MCF 10A (cell line): ENCODE results near the gene PPM1H. TPM values are rescaled to one million over a fixed set of nuclear protein-coding genes. Genes with fewer than 3 reads are reported as not detected.
A peak's percentile ranks its signal among the peaks of the same experiment; 100 is the strongest.

Experiments
- BruUV-seq: library from RNA; stranded (reverse); fragments of 400-500 nt; replicated peaks from 2 replicates; lab custom pipeline; 2021; lab: Mats Ljungman, UMichigan
- CTCF ChIA-PET: fragments of 300-600 bp; sonication (Branson Sonifier 250); formaldehyde crosslinking; extraction: SDS; loops from one replicate; lab custom pipeline; 2021; ENCODE audit warnings: antibody characterized with exemption, inconsistent platforms; lab: Yijun Ruan, JAX
- POLR2A ChIA-PET: fragments of 300-600, 350-650 bp; sonication (Branson Sonifier 250); formaldehyde crosslinking; extraction: SDS; loops from one replicate; lab custom pipeline; 2020; ENCODE audit warnings: antibody characterized with exemption, inconsistent platforms; lab: Yijun Ruan, JAX
- DNase-seq: peaks from one replicate; pipeline ENCODE4 v3.0.0-alpha.2; 2018; ENCODE audit not compliant: unreplicated experiment
- H3K27ac Mint-ChIP-seq: one replicate; pipeline ENCODE4 v1.8.0; 2022; ENCODE audit warnings: mild to moderate bottlenecking, low read depth, mixed read lengths; ENCODE audit not compliant: unreplicated experiment
- H3K27me3 Mint-ChIP-seq: one replicate; pipeline ENCODE4 v1.8.0; 2022; ENCODE audit warnings: mixed read lengths; ENCODE audit not compliant: insufficient read depth, unreplicated experiment
- H3K36me3 Mint-ChIP-seq: one replicate; pipeline ENCODE4 v1.8.0; 2022; ENCODE audit warnings: mild to moderate bottlenecking, moderate library complexity, mixed read lengths; ENCODE audit not compliant: insufficient read depth, unreplicated experiment
- H3K4me1 Mint-ChIP-seq: one replicate; pipeline ENCODE4 v1.8.0; 2022; ENCODE audit warnings: mixed read lengths; ENCODE audit not compliant: insufficient read depth, unreplicated experiment
- H3K4me3 Mint-ChIP-seq: one replicate; pipeline ENCODE4 v1.8.0; 2022; ENCODE audit warnings: mild to moderate bottlenecking, moderate library complexity, mixed read lengths; ENCODE audit not compliant: unreplicated experiment
- H3K9me3 Mint-ChIP-seq: one replicate; pipeline ENCODE4 v1.8.0; 2022; ENCODE audit warnings: mixed read lengths; ENCODE audit not compliant: unreplicated experiment
- CTCF ChIP-seq: fragments of 200-600 bp; IDR thresholded peaks from one replicate; pipeline ENCODE4 v1.8.0; 2022; ENCODE audit warnings: antibody characterized with exemption, mild to moderate bottlenecking; ENCODE audit not compliant: unreplicated experiment
- intact Hi-C: fragments of 100-400 bp; cut with micrococcal nuclease; formaldehyde crosslinking; loops from 2 replicates; pipeline ENCODE4 v1.14.1; 2022
- total RNA-seq: library from RNA; stranded (reverse); gene quantifications from 2 replicates; pipeline ENCODE4 v1.2.3, GENCODE V29; 2022

PPM1H gene
- total RNA-seq, 1 experiment from 2014 or later = 0.49 TPM

- Mint-ChIP-seq H3K27me3 (no peaks in the 10 kb centered on the region), H3K9me3 (no peaks in the 10 kb centered on the region), H3K27ac (no peak overlapping the region), H3K36me3 (no peaks in the 10 kb centered on the region), H3K4me1 (peaks cover 6% of the 10 kb centered on the region), H3K4me3 (no peak overlapping the region)
- intact Hi-C loops = no loop called here
- BruUV-seq = no TSS peak
- ChIA-PET CTCF (interaction anchor here (0.6 to 1.3 kb wide), 2 partner anchors 11 to 1991 kb away, joined by 3 to 4 read pairs; no protein-coding TSS in a partner anchor), POLR2A (no interaction called here)
- TF ChIP-seq CTCF = no peak
- no peak for DNase-seq
Observed at GRCh38 chr12:62701492-62701891, 233.5 kb downstream of the PPM1H start.

DNA sequence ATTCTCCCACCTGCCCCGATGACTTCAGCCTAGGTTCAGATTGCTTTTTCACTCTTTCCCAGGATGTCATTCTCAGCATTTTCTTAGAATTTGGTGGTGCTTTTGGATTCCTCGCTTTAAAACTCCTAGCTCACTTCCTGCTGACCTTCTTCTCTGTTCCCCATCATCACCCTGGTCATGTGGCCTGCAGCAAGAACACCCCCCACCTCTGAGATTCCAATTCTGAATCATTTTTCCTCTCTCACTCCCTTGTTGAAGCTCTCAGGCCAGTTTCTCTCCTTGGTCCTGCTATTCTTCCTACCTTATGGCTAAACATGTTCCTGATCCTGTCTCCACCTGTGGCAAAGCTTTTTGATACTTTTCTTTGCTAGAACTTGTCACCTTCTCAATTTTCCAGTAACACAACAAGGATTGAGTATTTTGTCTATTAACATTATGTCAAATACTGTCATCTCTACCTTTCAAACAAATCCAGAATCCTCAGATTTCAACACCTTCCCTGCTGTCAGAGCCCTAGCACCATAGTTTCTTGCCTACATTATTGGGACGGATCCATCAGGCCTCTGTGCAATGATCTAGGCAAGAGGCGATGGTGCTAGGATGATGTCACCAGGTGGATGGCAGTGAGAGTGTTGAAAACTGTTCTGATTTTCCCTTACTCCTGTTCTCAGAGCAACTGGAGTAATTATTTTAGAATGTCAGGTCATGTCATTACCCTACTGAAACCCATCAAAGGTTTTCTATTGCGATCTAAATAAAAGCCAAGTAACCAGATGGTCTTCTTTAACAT, 234.7 kb downstream of the PPM1H start:
- BruUV-seq = no TSS peak
- Mint-ChIP-seq H3K9me3 (no peaks in the 10 kb centered on the region), H3K4me1 (peaks cover 6% of the 10 kb centered on the region), H3K27me3 (no peaks in the 10 kb centered on the region), H3K4me3 (no peak overlapping the region), H3K27ac (no peak overlapping the region), H3K36me3 (no peaks in the 10 kb centered on the region)
- TF ChIP-seq CTCF = no peak
- ChIA-PET CTCF (interaction anchor here (0.6 to 0.7 kb wide), 2 partner anchors 73 to 117 kb away, joined by 3 read pairs; no protein-coding TSS in a partner anchor), POLR2A (no interaction called here)
- intact Hi-C loops = no loop called here
- no peak for DNase-seq

DNA sequence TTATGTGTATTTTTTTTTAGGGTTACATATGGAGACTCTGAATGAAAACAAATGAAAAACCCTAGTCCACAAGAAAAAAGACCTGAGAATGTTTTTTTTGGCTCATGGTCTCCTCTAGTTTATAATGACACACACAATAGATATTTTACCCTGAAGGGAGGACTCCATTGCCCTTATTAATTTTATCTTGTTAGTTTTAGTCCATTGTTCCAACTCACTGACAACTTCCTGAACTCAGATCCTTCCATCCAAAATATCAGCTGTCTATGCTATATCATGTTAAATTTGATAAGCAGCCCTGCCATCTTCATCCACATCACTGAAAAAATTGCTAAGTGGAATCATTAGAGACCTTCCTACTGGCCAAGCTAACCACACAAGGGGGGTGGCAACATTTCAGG, 236.2 kb downstream of the PPM1H start:
- Mint-ChIP-seq H3K27ac (no peak overlapping the region), H3K4me1 (peaks cover 6% of the 10 kb centered on the region), H3K9me3 (no peaks in the 10 kb centered on the region), H3K27me3 (no peaks in the 10 kb centered on the region), H3K36me3 (no peaks in the 10 kb centered on the region), H3K4me3 (no peak overlapping the region)
- CTCF ChIA-PET = interaction anchor here (0.9 to 1.1 kb wide), 2 partner anchors 65 to 82 kb away, joined by 3 read pairs; no protein-coding TSS in a partner anchor
- DNase-seq = peak; percentile 61
- no peak for TF ChIP-seq CTCF
- POLR2A ChIA-PET = interaction anchor here (0.7 to 1.1 kb wide), 2 partner anchors 29 to 48 kb away, joined by 3 to 4 read pairs; no protein-coding TSS in a partner anchor
- intact Hi-C loops = no loop called here
- BruUV-seq = no TSS peak

- Mint-ChIP-seq H3K4me3 (no peak overlapping the region), H3K4me1 (peaks cover 6% of the 10 kb centered on the region), H3K36me3 (no peaks in the 10 kb centered on the region), H3K27ac (no peak overlapping the region), H3K9me3 (no peaks in the 10 kb centered on the region), H3K27me3 (no peaks in the 10 kb centered on the region)
- intact Hi-C loops = no loop called here
- BruUV-seq = no TSS peak
- no peak for DNase-seq
- CTCF ChIA-PET = interaction anchor here (1.1 kb wide), 1 partner anchor 66 kb away, joined by 3 read pairs; no protein-coding TSS in a partner anchor
- TF ChIP-seq CTCF = no peak
- POLR2A ChIA-PET = no interaction called here
Observed at GRCh38 chr12:62697893-62698292, 237.1 kb downstream of the PPM1H start.
